IPS-15b (cell line): ENCODE results near the gene PDE6H.

Experiments
- H3K27me3 ChIP-seq: one replicate; pipeline ENCODE4 v1.6.1; 2013; ENCODE audit warnings: low read length; ENCODE audit not compliant: control insufficient read depth, insufficient read depth
- H3K36me3 ChIP-seq: one replicate; pipeline ENCODE4 v1.6.1; 2013; ENCODE audit warnings: low read length; ENCODE audit not compliant: control insufficient read depth, insufficient read depth
- H3K4me1 ChIP-seq: one replicate; pipeline ENCODE4 v1.6.1; 2013; ENCODE audit warnings: mild to moderate bottlenecking, low read length; ENCODE audit not compliant: control insufficient read depth, insufficient read depth
- H3K4me3 ChIP-seq: one replicate; pipeline ENCODE4 v1.5.1; 2013; ENCODE audit warnings: low read depth, low read length
- H3K9ac ChIP-seq: one replicate; pipeline ENCODE4 v1.6.1; 2013; ENCODE audit warnings: low read depth, mild to moderate bottlenecking, low read length
- H3K9me3 ChIP-seq: one replicate; pipeline ENCODE4 v1.6.1; 2013; ENCODE audit warnings: mild to moderate bottlenecking, low read length; ENCODE audit not compliant: control insufficient read depth, insufficient read depth

Gene PDE6H

DNA sequence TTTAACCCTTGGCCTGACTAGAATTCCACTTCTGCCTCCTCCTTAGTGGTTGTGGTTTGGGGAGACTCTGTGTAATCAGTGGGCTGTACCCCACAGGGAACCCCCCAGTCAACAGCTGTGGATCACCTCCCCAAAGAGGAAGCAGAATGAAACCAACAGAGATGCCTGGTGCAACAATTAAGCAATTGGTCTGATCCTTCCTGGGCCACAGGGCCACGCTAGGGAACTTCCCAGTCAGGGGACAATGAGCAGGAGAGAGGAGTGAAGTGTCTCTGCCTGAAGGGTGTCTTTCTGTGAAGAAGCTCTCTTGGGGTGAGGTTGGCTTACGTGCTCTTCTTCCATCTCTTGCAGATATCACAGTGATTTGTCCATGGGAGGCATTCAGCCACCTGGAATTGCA is 8.2 kb downstream of the PDE6H start:
- Histone ChIP-seq H3K9ac (no peak overlapping the region), H3K27me3 (no peaks in the 10 kb centered on the region), H3K9me3 (no peaks in the 10 kb centered on the region), H3K4me3 (no peak overlapping the region), H3K36me3 (no peaks in the 10 kb centered on the region), H3K4me1 (no peaks in the 10 kb centered on the region)

DNA sequence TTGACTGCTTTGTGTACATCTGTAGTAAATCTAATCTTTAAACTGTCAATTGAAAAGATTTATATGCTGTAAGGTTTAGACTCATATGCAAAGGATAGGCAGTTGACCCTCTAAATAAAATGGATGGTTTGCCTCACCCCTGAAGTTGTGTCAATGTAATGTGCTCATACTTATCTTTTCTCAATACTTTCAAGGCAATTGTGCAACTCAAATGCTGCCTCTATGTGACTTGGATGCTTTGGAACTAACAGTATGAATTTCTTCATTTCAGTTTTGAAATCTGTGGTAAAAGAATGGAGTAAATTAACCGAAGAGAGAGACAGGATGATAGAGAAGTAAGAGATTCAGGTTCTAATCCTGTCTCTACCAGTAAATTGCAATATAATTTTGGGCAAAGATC is 9.7 kb downstream of the PDE6H start:
- Histone ChIP-seq H3K9me3 (no peaks in the 10 kb centered on the region), H3K4me1 (no peaks in the 10 kb centered on the region), H3K27me3 (no peaks in the 10 kb centered on the region), H3K9ac (no peak overlapping the region), H3K4me3 (no peak overlapping the region), H3K36me3 (no peaks in the 10 kb centered on the region)

DNA sequence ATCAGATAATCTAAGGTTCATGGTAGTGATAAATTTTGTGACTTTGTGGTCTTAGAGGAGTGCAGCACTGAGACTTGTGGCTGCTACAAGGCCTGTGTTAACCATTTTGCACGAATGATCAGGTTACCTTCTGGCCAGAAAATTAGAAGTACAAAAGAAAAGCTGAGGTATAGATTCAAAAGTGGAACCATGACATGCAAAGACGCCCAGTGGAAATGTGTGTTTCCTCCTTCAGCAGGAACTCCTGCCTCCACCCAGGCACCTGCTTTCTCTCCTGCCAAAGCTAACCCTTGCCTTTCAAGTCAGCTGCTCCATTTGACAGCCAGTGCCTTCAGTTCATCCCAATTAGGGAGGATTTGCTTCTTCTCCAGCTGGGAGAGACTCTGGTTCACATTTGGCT is 10.1 kb downstream of the PDE6H start:
- H3K4me3 ChIP-seq, result no peak overlapping the region
- no peaks in the 10 kb centered on the region for H3K4me1 ChIP-seq
- H3K9ac ChIP-seq, result no peak overlapping the region
- H3K9me3 ChIP-seq, result no peaks in the 10 kb centered on the region
- no peaks in the 10 kb centered on the region for H3K36me3 ChIP-seq
- H3K27me3 ChIP-seq, result no peaks in the 10 kb centered on the region

DNA sequence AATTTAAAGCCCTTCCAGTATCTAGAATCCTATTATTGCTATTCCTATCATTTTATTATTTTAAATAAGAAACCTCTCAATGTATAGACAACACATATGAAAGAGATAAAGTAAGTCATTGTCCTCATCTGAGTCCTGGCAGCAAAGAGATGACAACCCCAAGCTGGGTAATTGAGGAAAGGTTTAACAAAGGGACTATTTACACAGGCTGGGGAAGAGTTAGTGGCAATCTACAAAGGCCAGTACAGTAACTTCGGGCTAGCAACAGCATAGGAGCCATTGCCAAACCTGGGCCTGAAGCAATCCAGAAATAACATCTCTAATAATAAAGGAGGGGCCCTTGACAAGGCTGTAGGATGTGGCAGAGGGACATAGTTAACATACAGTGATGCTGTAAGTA is 11.2 kb downstream of the PDE6H start:
- no peak overlapping the region for H3K4me3 ChIP-seq
- no peaks in the 10 kb centered on the region for H3K9me3 ChIP-seq
- H3K36me3 ChIP-seq, result no peaks in the 10 kb centered on the region
- no peak overlapping the region for H3K9ac ChIP-seq
- H3K27me3 ChIP-seq, result no peaks in the 10 kb centered on the region
- no peaks in the 10 kb centered on the region for H3K4me1 ChIP-seq

DNA sequence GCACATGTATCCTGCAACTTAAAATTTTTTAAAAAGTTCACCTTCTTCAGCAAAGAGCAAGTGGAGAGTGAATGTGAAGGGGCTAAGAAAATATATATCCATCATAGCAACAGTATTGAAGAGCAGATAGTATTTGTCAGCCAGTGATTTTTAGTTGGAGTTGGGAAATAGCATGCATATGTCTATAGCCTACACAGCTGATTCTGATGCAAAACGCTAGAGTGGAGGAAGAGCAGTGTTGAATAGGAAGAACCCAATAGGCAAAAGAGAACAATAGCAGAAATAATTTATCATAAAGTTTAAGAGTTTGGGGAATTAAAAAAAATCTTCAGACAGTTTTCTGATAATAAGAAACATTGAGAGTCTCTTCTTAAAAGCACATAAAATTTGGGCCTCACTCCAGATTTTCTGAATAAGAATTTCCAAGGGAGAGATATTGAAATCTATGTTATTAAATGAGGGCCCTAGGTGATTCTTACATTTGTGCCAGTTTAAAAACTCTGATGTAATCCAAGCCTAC is 12.0 kb downstream of the PDE6H start:
- Histone ChIP-seq H3K9ac (no peak overlapping the region), H3K36me3 (no peaks in the 10 kb centered on the region), H3K4me1 (no peaks in the 10 kb centered on the region), H3K9me3 (no peaks in the 10 kb centered on the region), H3K27me3 (no peaks in the 10 kb centered on the region), H3K4me3 (no peak overlapping the region)

DNA sequence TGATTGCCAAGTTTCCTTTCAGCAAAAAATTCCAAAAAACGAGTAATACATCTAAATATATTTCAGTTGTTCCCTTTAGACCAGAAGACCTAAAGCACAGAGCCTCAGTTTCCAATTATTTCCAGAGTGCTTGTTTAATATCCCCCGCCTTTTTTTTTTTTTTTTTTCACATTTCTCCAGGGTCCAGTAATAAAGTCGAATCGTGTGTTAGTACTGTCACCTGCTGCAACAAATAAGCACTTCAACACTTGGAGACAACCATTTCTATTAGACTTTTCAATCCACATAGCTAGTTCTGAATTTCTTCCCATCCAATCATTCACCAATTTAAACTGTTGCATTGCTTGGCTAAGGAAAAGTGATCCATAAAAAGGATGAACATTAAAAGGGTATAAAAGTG is 13.6 kb downstream of the PDE6H start:
- Histone ChIP-seq H3K4me3 (no peak overlapping the region), H3K4me1 (no peaks in the 10 kb centered on the region), H3K36me3 (no peaks in the 10 kb centered on the region), H3K9me3 (no peaks in the 10 kb centered on the region), H3K9ac (no peak overlapping the region), H3K27me3 (no peaks in the 10 kb centered on the region)

DNA sequence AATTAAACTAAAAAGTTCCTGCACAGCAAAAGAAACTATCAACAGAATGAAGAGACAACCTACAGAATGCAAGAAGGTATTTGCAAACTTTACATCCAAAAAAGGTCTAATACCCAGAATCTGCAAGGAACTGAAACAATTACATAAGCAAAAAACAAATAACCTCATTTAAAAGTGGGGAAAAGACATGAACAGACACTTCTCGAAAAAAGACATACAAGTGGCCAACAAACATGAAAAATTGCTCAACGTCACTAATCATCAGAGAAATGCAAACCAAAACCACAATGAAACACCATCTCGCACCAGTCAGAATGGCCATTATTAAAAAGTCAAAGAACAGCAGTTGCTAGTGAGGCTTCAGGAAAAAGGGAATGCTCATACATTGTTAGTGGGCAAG is 15.2 kb downstream of the PDE6H start:
- Histone ChIP-seq H3K27me3 (no peaks in the 10 kb centered on the region), H3K4me1 (no peaks in the 10 kb centered on the region), H3K9ac (no peak overlapping the region), H3K36me3 (no peaks in the 10 kb centered on the region), H3K4me3 (no peak overlapping the region), H3K9me3 (no peaks in the 10 kb centered on the region)

DNA sequence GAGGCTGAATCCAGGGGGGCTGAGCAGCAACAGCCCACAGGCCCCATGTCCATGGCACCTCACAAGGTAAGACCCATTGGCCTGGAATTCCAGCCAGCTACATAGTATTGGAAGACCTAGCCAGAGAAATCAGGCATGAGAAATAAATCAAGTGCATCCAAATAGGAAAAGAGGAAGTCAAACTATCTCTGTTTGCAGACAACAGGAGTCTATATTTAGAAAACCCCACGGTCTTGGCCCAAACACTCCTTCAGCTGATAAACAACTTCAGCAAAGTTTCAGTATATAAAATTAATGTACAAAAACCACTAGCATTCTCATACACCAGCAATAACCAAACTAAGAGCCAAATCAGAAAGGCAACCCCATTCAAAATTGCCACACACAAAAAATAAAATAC is 16.9 kb downstream of the PDE6H start:
- H3K4me1 ChIP-seq, result no peaks in the 10 kb centered on the region
- H3K27me3 ChIP-seq, result no peaks in the 10 kb centered on the region
- no peaks in the 10 kb centered on the region for H3K9me3 ChIP-seq
- no peak overlapping the region for H3K9ac ChIP-seq
- H3K36me3 ChIP-seq, result no peaks in the 10 kb centered on the region
- no peak overlapping the region for H3K4me3 ChIP-seq

DNA sequence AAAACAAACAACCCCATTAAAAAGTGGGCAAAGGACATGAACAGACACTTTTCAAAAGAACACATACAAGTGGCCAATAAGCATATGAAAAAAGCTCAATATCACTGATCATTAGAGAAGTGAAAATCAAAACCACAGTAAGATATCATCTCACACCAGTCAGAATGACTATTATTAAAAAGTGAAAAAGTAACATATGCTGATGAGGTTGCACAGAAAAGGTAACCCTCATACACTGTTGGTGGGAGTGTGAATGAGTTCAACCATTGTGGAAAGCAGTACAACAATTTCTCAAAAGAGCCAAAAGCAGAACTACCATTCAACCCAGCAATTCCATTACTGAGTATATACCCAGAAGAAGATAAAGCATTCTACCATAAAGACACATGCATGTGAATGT is 18.2 kb downstream of the PDE6H start:
- no peak overlapping the region for H3K9ac ChIP-seq
- H3K27me3 ChIP-seq, result no peaks in the 10 kb centered on the region
- no peak overlapping the region for H3K4me3 ChIP-seq
- no peaks in the 10 kb centered on the region for H3K36me3 ChIP-seq
- no peaks in the 10 kb centered on the region for H3K4me1 ChIP-seq
- no peaks in the 10 kb centered on the region for H3K9me3 ChIP-seq

DNA sequence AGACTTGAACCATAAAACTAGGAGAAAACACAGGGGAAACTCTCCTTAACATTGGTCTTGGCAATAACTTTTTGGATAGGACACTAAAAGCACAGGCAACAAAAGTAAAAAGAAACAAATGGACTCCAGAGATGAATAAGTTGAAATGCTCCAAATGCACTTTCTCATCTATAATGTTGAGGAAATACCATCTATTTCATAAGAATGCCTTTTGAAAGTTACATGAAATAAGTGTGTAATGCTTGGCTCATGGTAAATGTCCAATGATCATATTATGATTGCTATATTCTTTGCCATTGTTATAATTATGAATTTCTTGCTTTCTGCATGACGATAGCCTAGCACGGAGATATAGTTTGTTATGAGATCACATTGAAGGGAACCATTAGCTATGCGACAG is 19.8 kb downstream of the PDE6H start:
- no peaks in the 10 kb centered on the region for H3K36me3 ChIP-seq
- H3K27me3 ChIP-seq, result no peaks in the 10 kb centered on the region
- no peaks in the 10 kb centered on the region for H3K4me1 ChIP-seq
- no peak overlapping the region for H3K4me3 ChIP-seq
- H3K9me3 ChIP-seq, result no peaks in the 10 kb centered on the region
- H3K9ac ChIP-seq, result no peak overlapping the region

DNA sequence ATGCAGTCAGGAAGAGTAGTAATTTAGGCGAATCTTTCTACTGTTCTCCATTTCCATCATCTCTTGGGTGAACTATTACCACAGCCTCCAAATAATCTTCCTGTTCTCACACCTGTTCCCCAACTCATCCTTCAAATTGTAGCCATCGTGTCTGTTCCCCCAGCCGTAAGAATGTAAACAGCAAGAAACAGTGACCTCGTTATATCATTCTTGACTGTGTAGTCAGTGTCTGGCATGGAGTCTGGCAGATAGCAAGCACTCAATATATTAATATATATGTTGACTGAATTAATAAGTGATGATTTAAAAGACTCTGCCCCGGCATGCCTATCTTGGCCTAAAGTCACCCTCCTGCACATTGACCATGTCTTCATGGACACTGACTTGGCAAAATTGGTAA is 20.3 kb downstream of the PDE6H start:
- H3K4me3 ChIP-seq, result no peak overlapping the region
- H3K27me3 ChIP-seq, result no peaks in the 10 kb centered on the region
- no peaks in the 10 kb centered on the region for H3K4me1 ChIP-seq
- no peak overlapping the region for H3K9ac ChIP-seq
- H3K36me3 ChIP-seq, result no peaks in the 10 kb centered on the region
- no peaks in the 10 kb centered on the region for H3K9me3 ChIP-seq

DNA sequence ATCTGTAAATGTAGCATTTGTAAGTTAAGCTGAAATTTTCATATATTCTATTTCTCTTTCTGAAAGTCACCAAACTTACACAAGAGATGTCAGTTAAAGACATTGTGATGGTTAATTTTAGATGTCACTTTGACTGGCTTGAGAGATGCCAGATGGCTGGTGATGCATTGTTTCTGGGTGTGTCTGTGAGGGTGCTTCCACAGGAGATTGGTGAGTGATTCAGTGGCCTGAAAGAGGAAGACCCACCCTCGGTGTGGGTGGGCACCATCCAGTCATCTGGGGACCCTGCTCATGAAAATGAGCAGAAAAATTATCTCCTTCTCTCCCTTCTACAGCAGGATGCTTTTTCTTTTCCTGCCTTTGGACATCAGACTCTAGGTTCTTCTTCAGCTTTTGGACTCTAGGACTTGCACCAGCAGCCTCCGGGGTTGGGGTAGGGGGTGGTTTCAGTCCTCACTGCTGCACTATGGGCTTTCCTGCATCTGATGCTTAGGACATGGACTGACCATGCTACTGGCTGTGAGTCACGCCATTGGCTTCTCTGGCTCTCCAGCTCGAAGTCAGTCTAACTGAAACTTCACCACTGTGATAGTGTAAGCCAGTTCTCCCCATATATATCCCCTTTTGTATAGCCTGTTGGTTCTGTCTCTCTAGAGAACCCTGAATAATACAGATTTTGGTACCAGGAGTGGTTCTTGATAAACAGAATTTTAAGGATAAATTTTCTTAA is 20.9 kb downstream of the PDE6H start:
- Histone ChIP-seq H3K27me3 (no peaks in the 10 kb centered on the region), H3K36me3 (no peaks in the 10 kb centered on the region), H3K9ac (no peak overlapping the region), H3K9me3 (no peaks in the 10 kb centered on the region), H3K4me1 (no peaks in the 10 kb centered on the region), H3K4me3 (no peak overlapping the region)
